GM18499 (cell line): ENCODE results near the gene SLC4A8.

ENCODE experiments used
- ATAC-seq: cut with Tn5 transposase; IDR thresholded peaks from one replicate; pipeline ENCODE4 v1.9.1; 2021; ENCODE audit warnings: moderate number of reproducible peaks; ENCODE audit not compliant: insufficient read depth, unreplicated experiment

Gene SLC4A8

DNA sequence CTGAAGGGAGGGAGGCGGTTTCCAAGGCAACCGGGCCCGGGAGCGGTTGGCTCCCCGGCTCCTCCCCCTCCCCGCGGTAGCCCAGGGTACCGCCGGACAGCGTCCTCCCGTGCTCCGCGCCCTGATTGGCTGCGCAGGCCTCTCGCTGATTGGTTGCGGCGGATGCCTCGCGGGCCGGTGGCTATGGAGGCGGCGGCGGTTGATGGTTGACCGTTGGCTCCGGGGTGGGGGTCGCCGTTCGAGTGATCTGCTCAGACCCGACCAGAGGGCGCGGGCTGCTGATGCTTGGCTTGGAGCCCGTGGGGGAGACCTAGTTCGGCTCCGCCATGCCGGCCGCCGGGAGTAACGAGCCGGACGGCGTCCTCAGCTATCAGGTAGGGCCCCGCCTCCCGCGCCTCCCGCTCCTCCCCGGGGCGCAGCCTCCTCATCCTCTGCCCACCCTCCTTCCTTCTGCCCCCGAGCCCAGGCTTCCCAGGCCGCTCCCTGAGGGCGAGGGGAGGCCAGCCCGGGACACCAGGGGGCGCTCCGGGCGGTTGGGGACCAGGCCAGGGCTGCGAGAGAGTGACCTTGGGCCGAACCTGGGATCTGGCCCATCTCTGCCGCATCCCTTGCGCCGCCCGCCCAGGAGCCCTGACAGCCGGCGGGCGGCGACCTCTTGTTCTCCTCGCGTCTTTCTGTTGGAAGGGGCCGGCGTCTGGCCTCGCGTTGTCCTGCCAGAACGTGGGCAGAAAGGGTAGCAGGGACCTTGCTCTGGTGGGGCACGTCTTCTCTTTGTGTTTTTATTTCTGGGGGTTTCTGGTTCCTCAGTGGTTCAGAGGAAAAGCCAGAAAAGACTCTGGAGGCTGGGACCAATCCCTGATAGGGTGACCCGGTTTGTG is at the start of gene SLC4A8:
Gene SLC4A8, plus strand, starts transcription at position 170 of the 878 bp plus-strand sequence. Its CDS starts 157 bp downstream, at position 327.
- no peak for ATAC-seq

DNA sequence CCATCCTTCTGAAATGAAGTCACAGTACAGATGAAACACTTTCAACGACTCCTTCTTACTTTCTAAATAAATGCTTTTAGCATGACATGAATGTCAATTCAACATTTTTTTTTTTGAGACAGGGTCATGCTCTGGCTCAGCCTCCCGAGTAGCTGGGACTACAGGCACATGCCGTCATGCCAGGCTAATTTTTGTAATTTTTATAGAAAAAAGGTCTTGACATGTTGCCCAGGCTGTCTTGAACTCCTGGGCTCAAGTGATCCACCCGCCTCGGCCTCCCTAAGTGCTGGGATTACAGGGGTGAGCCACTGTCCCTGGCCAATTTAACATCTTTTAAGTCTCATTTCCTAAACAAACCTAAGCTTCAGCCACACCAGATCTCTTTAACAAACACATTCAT is 49.8 kb upstream of the SLC4A8 start:
- no peak for ATAC-seq

GRCh38 chr12:51377099-51377984 is 47.3 kb upstream of the SLC4A8 start:
- no peak for ATAC-seq

DNA sequence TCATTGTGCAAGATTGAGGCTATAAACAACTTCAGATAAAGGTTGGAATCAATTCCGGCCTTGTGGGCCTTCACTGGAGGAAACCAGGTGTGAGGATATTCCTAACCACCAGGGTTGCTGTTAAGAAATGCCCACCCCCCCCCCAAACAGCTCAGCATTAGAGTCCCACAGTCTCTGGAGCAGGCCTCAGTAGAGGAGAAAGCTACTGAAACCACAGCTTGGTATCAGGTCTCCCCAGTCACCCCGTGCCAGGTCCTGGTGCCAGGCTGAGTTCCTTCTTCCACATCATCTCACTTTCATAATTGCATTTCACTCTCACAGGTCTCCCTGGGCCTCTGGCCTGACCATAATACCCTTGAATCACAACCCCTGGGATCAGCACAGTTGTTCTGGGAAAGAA is 45.9 kb upstream of the SLC4A8 start:
- ATAC-seq = no peak

DNA sequence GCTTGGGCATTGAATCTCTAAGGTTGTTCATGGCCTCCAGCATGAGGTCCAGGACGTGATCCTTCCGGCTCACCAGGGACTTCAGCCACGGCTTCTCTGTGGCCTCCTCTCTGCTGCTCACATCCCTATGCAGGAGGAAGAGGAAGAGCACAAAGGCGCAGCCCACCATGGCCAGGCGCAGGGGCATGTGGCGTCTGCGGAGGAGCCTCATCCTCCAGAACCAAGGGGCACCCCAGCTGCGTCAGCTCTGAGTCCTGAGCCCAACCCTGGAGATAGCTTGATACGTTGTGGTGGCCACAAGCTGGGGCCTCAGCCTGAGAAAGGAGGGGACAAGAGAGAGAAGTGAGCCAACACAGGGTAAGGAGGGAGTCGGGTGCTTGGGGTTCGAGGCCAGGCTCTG is 45.1 kb upstream of the SLC4A8 start:
- no peak for ATAC-seq

- no peak for ATAC-seq
These were observed 43.2 kb upstream of the SLC4A8 start for GRCh38 chr12:51381226-51382079.

GRCh38 chr12:51382173-51382572 is 42.5 kb upstream of the SLC4A8 start:
- no peak for ATAC-seq

GRCh38 chr12:51383269-51383905 is 41.2 kb upstream of the SLC4A8 start:
- no peak for ATAC-seq

GRCh38 chr12:51386351-51386750 is 38.3 kb upstream of the SLC4A8 start:
- no peak for ATAC-seq

- ATAC-seq = no peak
These were observed 36.4 kb upstream of the SLC4A8 start for GRCh38 chr12:51388069-51388799.

DNA sequence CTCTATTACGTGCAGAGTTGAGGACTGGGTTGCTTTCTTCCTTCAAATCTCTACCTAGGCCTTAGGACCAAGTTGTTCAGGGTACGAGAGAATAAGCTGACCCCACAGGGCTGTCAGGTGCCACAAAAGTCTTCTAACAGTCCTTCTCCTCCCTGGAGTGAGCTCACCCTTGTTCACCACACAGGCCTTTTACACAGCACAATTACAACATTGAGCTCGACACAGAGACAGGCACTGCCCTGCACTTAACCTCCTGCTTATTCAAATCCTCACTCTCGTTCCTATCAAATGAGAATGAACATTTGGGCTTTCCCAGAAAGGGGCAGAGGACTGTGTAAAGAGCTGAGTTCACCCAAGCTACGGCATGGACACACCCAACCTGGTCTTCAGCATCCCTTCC is 35.8 kb upstream of the SLC4A8 start:
- ATAC-seq = no peak

DNA sequence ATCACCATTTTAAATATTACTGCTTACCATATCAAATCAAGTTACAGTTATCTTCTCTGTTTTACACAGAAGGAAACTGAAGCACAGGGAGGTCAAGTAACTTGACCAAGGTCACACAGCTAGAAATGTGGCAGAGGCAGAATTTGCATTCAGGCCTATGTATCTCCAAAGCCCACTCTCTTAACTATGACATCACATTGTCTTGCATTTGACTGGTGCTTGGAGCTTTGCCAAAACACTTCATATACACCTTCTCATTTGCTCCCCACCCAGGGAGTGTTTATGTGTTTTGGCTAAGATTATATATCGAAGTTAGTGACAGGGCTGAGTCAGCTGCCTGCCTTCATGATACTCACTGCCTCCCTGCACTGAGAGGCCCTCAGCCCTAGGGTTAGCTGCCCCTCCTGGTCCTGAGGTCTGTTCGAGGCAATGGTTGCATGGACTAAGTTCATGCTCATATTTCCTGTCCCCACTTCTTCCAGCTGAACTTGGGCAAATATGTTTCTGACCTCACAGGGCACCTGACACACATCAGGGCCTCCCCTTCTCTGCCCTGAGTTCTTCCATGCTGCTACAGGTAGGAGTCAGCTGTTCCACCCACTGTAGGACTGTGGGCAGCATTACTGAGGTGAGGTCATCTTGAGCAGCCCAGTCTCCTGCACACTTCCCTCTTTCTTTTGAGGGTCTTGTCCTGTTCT is 35.2 kb upstream of the SLC4A8 start:
- ATAC-seq = no peak

GRCh38 chr12:51390457-51390856 is 34.2 kb upstream of the SLC4A8 start:
- no peak for ATAC-seq

DNA sequence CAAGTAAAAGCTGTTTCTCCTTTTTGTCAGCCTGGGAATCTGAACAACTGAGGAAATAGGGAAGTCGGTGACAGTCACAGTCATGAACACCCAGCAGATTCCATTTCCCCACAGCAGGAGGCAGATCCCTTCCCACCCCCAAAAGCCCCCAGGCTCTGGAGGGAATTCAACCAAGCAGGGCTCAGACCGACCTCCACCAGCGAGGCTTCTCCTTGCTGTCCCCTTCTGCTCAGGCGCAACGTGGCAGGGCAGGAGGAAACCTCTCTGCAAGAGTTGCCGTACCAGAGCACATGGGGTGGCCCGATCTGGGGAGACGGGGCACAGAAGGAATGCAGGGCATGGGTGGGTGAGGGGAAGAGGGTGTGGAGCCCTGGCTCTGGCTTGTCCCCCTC is 33.7 kb upstream of the SLC4A8 start:
- no peak for ATAC-seq

DNA sequence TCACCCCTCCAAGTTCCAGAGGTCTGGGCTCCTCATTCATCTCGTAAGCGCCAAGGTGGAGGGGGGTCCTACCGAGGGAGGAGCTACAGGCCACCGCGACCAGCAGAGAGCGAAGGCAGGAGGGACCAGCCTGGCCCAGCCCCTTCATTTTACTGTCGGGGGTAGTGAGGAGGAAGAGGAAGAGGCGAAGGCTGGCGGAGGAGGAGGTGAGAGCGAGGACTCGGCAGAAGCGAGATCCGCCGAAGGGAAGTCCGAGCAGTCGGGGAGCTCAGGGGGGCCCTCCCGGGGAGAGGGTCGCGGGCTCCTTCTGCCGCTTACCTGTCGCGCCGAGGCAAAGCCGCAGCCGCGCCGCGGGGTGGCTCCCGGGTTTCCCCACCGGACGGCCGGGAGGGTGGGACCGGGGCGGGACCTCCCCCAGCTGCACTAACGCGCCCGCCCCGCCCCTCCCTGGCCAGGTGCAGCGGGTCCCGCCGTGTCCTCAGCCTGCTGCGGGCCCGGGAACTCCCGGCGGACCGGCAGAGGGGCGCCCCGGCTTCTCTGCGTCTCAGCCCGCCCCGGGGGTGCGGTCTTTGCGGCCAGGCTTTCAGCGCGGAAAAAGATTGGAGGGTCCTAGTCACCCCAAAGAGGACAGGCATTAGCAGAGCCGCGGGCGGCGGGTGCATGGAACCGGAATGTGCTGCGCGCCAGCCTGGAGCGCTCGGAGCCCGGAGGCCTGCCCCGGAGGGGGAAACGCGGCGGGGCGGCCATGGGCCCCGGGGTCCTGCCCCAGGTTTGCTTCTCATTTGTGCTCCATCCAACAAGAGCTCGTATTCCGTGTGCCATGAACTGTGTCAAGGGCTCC is 33.1 kb upstream of the SLC4A8 start, which contains the start of gene GALNT6:
Gene GALNT6, minus strand, starts transcription at position 124 of the 841 bp plus-strand sequence. CDS start 11,625 bp downstream, outside the sequence.
- ATAC-seq = no peak

DNA sequence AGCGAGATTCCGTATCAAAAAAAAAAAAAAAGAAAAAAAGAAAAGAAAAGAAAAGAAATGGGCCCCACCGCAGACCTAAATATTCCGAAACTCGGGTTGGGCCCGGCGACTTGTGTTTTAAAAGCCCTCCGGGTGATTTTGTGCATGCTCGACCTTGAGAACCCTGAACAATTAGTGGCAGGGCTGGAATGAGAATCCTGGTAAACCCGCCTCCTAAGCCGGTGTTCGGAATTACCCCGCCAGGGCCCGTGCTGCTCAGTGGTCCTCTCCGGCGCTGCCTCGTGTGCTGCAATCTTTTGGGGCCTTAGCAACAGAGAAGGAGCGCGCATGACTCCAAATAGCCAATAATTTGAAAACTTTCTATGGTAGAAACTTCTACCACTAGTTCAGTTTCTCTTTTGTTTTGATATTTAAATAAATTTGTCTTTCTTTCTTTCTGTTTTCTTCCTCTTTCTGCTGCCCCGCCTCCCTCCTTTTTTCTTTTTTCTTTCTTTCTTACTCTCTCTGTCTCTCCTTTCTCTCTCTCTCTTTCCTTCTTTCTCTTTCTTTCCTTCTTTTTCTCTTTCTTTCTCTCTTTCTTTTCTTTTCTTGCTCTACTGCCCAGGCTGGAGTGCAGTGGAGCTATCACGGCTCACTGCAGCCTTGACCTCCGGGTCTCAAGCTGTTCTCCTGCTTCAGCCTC is 31.9 kb upstream of the SLC4A8 start:
- no peak for ATAC-seq
